OCI-LY7 (cell line): ENCODE data around the gene OXCT1. TPM values are rescaled to one million over a fixed set of nuclear protein-coding genes. Genes with fewer than 3 reads are reported as not detected.

Experiments used
- BruUV-seq: library from RNA; stranded (reverse); fragments of 400-500 nt; replicated peaks from 2 replicates; lab custom pipeline; 2021; lab: Mats Ljungman, UMichigan
- CTCF ChIA-PET: fragments of 300-600 bp; sonication (Branson Sonifier 250); formaldehyde crosslinking; loops from one replicate; lab custom pipeline; 2022; ENCODE audit warnings: antibody characterized with exemption; ENCODE audit not compliant: unreplicated experiment; lab: Charles Lee
- POLR2A ChIA-PET: fragments of 300-600 bp; sonication (Branson Sonifier 250); formaldehyde crosslinking; loops from one replicate; lab custom pipeline; 2022; ENCODE audit warnings: antibody characterized with exemption; lab: Charles Lee
- DNase-seq: peaks from one replicate; pipeline ENCODE4 v3.0.0-alpha.2; 2015; ENCODE audit warnings: low spot score
- H2AFZ ChIP-seq: fragments of 200-600 bp; sonication (generic), shearing (Covaris generic); 2 replicates; pipeline ENCODE4 v1.6.1; 2014; ENCODE audit warnings: mild to moderate bottlenecking, antibody characterized with exemption, low read length, moderate library complexity
- H3K27ac ChIP-seq: fragments of 200-600 bp; sonication (generic); 2 replicates; pipeline ENCODE4 v1.5.1; 2014; ENCODE audit warnings: mixed run types, low read depth, mild to moderate bottlenecking, moderate library complexity, low read length, inconsistent platforms; ENCODE audit not compliant: poor library complexity, severe bottlenecking
- H3K36me3 ChIP-seq: fragments of 200-600 bp; sonication (generic); 2 replicates; pipeline ENCODE4 v1.6.1; 2014; ENCODE audit warnings: mild to moderate bottlenecking, antibody characterized with exemption, low read length, moderate library complexity, mixed read lengths; ENCODE audit not compliant: insufficient read depth
- H3K4me1 ChIP-seq: fragments of 200-600 bp; sonication (generic); 2 replicates; pipeline ENCODE4 v1.5.1; 2014; ENCODE audit warnings: mild to moderate bottlenecking, low read length; ENCODE audit not compliant: insufficient read depth, poor library complexity, severe bottlenecking
- H3K4me2 ChIP-seq: fragments of 200-600 bp; sonication (generic); 2 replicates; pipeline ENCODE4 v1.6.1; 2014; ENCODE audit warnings: mild to moderate bottlenecking, low read length
- H3K4me3 ChIP-seq: fragments of 200-600 bp; sonication (generic); 2 replicates; pipeline ENCODE4 v1.5.1; 2014; ENCODE audit warnings: mild to moderate bottlenecking, low read depth, low read length; ENCODE audit not compliant: poor library complexity, severe bottlenecking
- H3K79me2 ChIP-seq: fragments of 200-600 bp; sonication (generic); 2 replicates; pipeline ENCODE4 v1.6.1; 2016; ENCODE audit warnings: low read depth, mild to moderate bottlenecking, low read length, moderate library complexity, mixed read lengths; ENCODE audit not compliant: insufficient read depth
- H3K9me2 ChIP-seq: fragments of 200-600 bp; sonication (generic); 2 replicates; pipeline ENCODE4 v1.6.1; 2016; ENCODE audit warnings: mild to moderate bottlenecking, low read length, mixed read lengths; ENCODE audit not compliant: insufficient read depth
- H3K9me3 ChIP-seq: fragments of 200-600 bp; sonication (generic); 2 replicates; pipeline ENCODE4 v1.6.1; 2014; ENCODE audit warnings: mild to moderate bottlenecking, mixed run types, low read length, mixed read lengths
- H4K20me1 ChIP-seq: fragments of 200-600 bp; sonication (generic); 2 replicates; pipeline ENCODE4 v1.6.1; 2014; ENCODE audit warnings: mild to moderate bottlenecking, antibody characterized with exemption, low read length, moderate library complexity, mixed read lengths; ENCODE audit not compliant: insufficient read depth
- CTCF ChIP-seq: fragments of 200-600 bp; sonication (generic); conservative IDR thresholded peaks from 2 replicates; pipeline ENCODE4 v1.5.1; 2014; ENCODE audit warnings: mild to moderate bottlenecking, antibody characterized with exemption, low read length, moderate library complexity, mixed read lengths
- EZH2phosphoT487 ChIP-seq: fragments of 200-600 bp; sonication (generic); IDR thresholded peaks from 2 replicates; pipeline ENCODE4 v1.6.1; 2018; ENCODE audit warnings: low read depth, borderline replicate concordance, mild to moderate bottlenecking, mixed run types, antibody characterized with exemption, low read length, moderate library complexity, mixed read lengths
- intact Hi-C: fragments of 100-400 bp; cut with micrococcal nuclease; formaldehyde crosslinking; loops from one replicate; pipeline ENCODE4 v1.10.0; 2022; ENCODE audit not compliant: unreplicated experiment
- total RNA-seq, 2 experiments: library from RNA; depleted of rRNA in 1 of 2; stranded (reverse); fragments of >200 nt in 1 of 2; shearing (Covaris generic) in 1 of 2; gene quantifications; 2 replicates each; pipeline ENCODE4 v1.2.3, GENCODE V29; 2014 to 2022

Gene OXCT1
- total RNA-seq, 2 experiments from 2014 or later, result 27.0 to 43.4 TPM

DNA sequence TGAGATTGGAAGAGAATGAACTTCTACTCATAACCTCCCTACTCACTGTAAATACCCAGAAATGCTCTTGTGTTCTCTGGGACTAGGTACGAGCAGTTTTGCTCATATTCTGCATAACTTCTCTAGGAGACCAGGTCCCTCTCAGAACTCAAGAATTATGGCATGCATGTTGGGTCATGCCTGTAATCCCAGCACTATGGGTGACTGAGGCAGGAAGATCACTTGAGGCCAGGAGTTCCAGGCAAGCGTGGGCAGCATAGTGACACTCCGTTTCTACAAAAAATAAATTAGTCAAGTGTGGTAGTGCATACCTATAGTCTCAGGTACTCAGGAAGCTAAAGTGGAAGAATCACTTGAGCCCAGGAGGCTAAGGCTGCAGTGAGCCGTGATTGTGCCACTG, 141.9 kb downstream of the OXCT1 start:
- Histone ChIP-seq H3K4me2 (no peak overlapping the region), H3K27ac (no peak overlapping the region), H3K36me3 (no peaks in the 10 kb centered on the region), H3K4me1 (no peaks in the 10 kb centered on the region), H3K9me2 (no peaks in the 10 kb centered on the region), H3K79me2 (no peaks in the 10 kb centered on the region), H3K9me3 (no peaks in the 10 kb centered on the region), H4K20me1 (no peaks in the 10 kb centered on the region), H2AFZ (no peak overlapping the region), H3K4me3 (no peak overlapping the region)
- no peak for DNase-seq
- ChIA-PET CTCF (no interaction called here), POLR2A (no interaction called here)
- intact Hi-C loops, result no loop called here
- TF ChIP-seq CTCF (no peak), EZH2phosphoT487 (no peak)
- BruUV-seq, result no TSS peak

DNA sequence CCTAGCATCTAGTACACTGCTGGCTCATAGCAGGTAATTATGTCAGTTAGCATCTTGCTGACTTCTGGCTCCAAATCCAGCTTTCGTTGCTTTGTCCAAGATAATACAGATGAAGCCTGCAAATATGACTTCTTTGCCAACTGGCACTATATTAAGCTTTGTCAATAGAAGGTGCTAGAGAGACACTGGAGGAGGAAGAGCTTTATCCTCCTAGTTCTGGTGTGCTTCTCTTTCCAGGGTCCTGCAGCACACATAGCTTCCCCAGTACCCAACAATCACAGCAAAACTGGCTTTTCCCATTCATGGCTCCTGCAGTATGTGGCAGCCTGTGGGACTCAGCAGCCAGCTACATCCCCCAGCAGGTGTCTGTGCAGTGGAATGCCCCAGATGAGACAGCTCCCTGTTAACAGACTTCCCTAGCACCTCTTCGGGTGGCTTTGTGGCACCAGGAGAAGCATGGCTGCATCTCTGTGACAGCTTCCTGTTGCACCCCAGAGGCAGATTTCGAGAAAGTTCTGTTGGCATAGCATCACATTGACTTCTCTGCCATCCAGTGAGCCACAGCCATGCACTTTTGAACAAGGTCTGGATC, 147.8 kb downstream of the OXCT1 start:
- intact Hi-C loops, result no loop called here
- no peaks in the 10 kb centered on the region for H4K20me1 ChIP-seq
- ChIA-PET CTCF (no interaction called here), POLR2A (interaction anchor here (0.7 kb wide), 1 partner anchor 29 kb away, joined by 3 read pairs; no protein-coding TSS in a partner anchor)
- no peak overlapping the region for H3K4me3 ChIP-seq
- H3K9me2 ChIP-seq, result no peaks in the 10 kb centered on the region
- H3K79me2 ChIP-seq, result no peaks in the 10 kb centered on the region
- no peak overlapping the region for H2AFZ ChIP-seq
- H3K36me3 ChIP-seq, result no peaks in the 10 kb centered on the region
- no peak for DNase-seq
- no TSS peak for BruUV-seq
- TF ChIP-seq CTCF (no peak), EZH2phosphoT487 (no peak)
- H3K4me1 ChIP-seq, result no peaks in the 10 kb centered on the region
- H3K4me2 ChIP-seq, result no peak overlapping the region
- no peak overlapping the region for H3K27ac ChIP-seq
- H3K9me3 ChIP-seq, result no peaks in the 10 kb centered on the region

GRCh38 chr5:41721516-41721915, 148.7 kb downstream of the OXCT1 start:
- Histone ChIP-seq H3K79me2 (no peaks in the 10 kb centered on the region), H3K4me2 (no peak overlapping the region), H3K36me3 (no peaks in the 10 kb centered on the region), H3K4me3 (no peak overlapping the region), H4K20me1 (no peaks in the 10 kb centered on the region), H3K9me3 (no peaks in the 10 kb centered on the region), H3K9me2 (no peaks in the 10 kb centered on the region), H2AFZ (no peak overlapping the region), H3K27ac (no peak overlapping the region), H3K4me1 (no peaks in the 10 kb centered on the region)
- ChIA-PET POLR2A (no interaction called here), CTCF (no interaction called here)
- TF ChIP-seq CTCF (no peak), EZH2phosphoT487 (no peak)
- no TSS peak for BruUV-seq
- intact Hi-C loops, result no loop called here
- DNase-seq, result no peak
